Ishikawa (cell line): ENCODE measurements around the gene SOX5.

Source experiments
- EGR1 ChIP-seq: IDR thresholded peaks from 2 replicates; pipeline ENCODE4 v1.6.1; 2012
- RAD21 ChIP-seq: IDR thresholded peaks from 2 replicates; pipeline ENCODE4 v1.6.1; 2012; ENCODE audit warnings: low read depth

- TF ChIP-seq EGR1 (no peak), RAD21 (no peak)
Measured at GRCh38 chr12:23854598-23854997, 94.9 kb downstream of the SOX5 start.
